Measurements from ENCODE around the gene RXFP2. TPM values are rescaled to one million over a fixed set of nuclear protein-coding genes. Genes with fewer than 3 reads are reported as not detected.

The RXFP2 gene
- polyA plus RNA-seq (2012; ENCODE audit: insufficient read depth, insufficient read length, low read depth) = not detected

GRCh38 chr13:31739226-31739625 is at the start of gene RXFP2:
RXFP2 (plus strand) TSS chr13:31739526; CDS start chr13:31739613, 87 bp downstream.
- Histone ChIP-seq H3K4me1 (peaks cover 9% of the 10 kb centered on the region; the same call in 1 of the 2 replicates), H3K27me3 (no peaks in the 10 kb centered on the region), H3K36me3 (no peaks in the 10 kb centered on the region), H3K9me3 (no peaks in the 10 kb centered on the region), H3K4me3 (ENCODE audit: low read depth, low read length) (no peak within 1 kb of the TSS)
- no peak for TF ChIP-seq CTCF (IDR thresholded peaks at IDR 0.05; ENCODE audit: low read depth, low read length)
- no peak for DNase-seq

- TF ChIP-seq CTCF (IDR thresholded peaks at IDR 0.05; ENCODE audit: low read depth, low read length) = no peak
- Histone ChIP-seq H3K9me3 (no peaks in the 10 kb centered on the region; the same call in 1 of the 2 replicates), H3K4me1 (no peaks in the 10 kb centered on the region), H3K4me3 (ENCODE audit: low read depth, low read length) (no peak overlapping the region), H3K36me3 (no peaks in the 10 kb centered on the region), H3K27me3 (no peaks in the 10 kb centered on the region)
- DNase-seq = no peak
Observed at GRCh38 chr13:31697290-31697689, 42.0 kb upstream of the RXFP2 start.

GRCh38 chr13:31699650-31700049 is 39.7 kb upstream of the RXFP2 start:
- Histone ChIP-seq H3K36me3 (no peaks in the 10 kb centered on the region), H3K4me1 (no peaks in the 10 kb centered on the region), H3K27me3 (no peaks in the 10 kb centered on the region), H3K9me3 (no peaks in the 10 kb centered on the region; the same call in 1 of the 2 replicates), H3K4me3 (ENCODE audit: low read depth, low read length) (no peak overlapping the region)
- peak; percentile 50 for TF ChIP-seq CTCF (IDR thresholded peaks at IDR 0.05; ENCODE audit: low read depth, low read length)
- DNase-seq = no peak

- Histone ChIP-seq H3K27me3 (no peaks in the 10 kb centered on the region), H3K4me3 (ENCODE audit: low read depth, low read length) (no peak overlapping the region), H3K9me3 (no peaks in the 10 kb centered on the region; the same call in 1 of the 2 replicates), H3K36me3 (no peaks in the 10 kb centered on the region), H3K4me1 (no peaks in the 10 kb centered on the region)
- DNase-seq = no peak
- TF ChIP-seq CTCF (IDR thresholded peaks at IDR 0.05; ENCODE audit: low read depth, low read length) = no peak
Observed at GRCh38 chr13:31703780-31704179, 35.5 kb upstream of the RXFP2 start.

- Histone ChIP-seq H3K36me3 (no peaks in the 10 kb centered on the region), H3K27me3 (no peaks in the 10 kb centered on the region)
- no peak for TF ChIP-seq CTCF (IDR thresholded peaks at IDR 0.05; ENCODE audit: low read depth, low read length)
Observed at GRCh38 chr13:31706105-31706504, 33.2 kb upstream of the RXFP2 start.

GRCh38 chr13:31717583-31717982 is 21.7 kb upstream of the RXFP2 start:
- Histone ChIP-seq H3K27me3 (no peaks in the 10 kb centered on the region), H3K4me3 (ENCODE audit: low read depth, low read length) (no peak overlapping the region), H3K9me3 (no peaks in the 10 kb centered on the region), H3K4me1 (peaks cover 8% of the 10 kb centered on the region), H3K36me3 (no peaks in the 10 kb centered on the region)
- DNase-seq = no peak
- TF ChIP-seq CTCF (IDR thresholded peaks at IDR 0.05; ENCODE audit: low read depth, low read length) = no peak

More at GRCh38 chr13:31706105-31706504, 33.2 kb upstream of the RXFP2 start:
- no peak for DNase-seq
- Histone ChIP-seq H3K4me1 (no peaks in the 10 kb centered on the region), H3K9me3 (no peaks in the 10 kb centered on the region), H3K4me3 (ENCODE audit: low read depth, low read length) (no peak overlapping the region)
